B cell (primary cell): Measurements from ENCODE around the gene TBC1D22A. TPM values are rescaled to one million over a fixed set of nuclear protein-coding genes. Genes with fewer than 3 reads are reported as not detected.

Source experiments
- ATAC-seq: fragments of 200-7000 bp; cut with Tn5 transposase; one replicate; pipeline ENCODE4 v1.10.0; 2021; ENCODE audit warnings: low read depth, mild to moderate bottlenecking, moderate number of reproducible peaks, moderate library complexity
- CTCF ChIA-PET: fragments of 350-600 bp; sonication (Branson Sonifier 250); formaldehyde crosslinking; loops from one replicate; lab custom pipeline; 2021; ENCODE audit warnings: antibody characterized with exemption, inconsistent platforms; lab: Charles Lee
- POLR2A ChIA-PET: fragments of 350-600 bp; sonication (Branson Sonifier 250); formaldehyde crosslinking; loops from one replicate; lab custom pipeline; 2021; ENCODE audit warnings: antibody characterized with exemption; lab: Charles Lee
- DNase-seq: peaks from one replicate; pipeline ENCODE4 v3.0.0; 2013
- H2AFZ ChIP-seq: 2 replicates; pipeline ENCODE4 v1.6.1; 2012; ENCODE audit warnings: mild to moderate bottlenecking, low read depth, low read length; ENCODE audit not compliant: insufficient read depth, poor library complexity, severe bottlenecking
- H3K27ac ChIP-seq, 2 donors: 1 replicate in 1 of 2; 2 replicates in 1 of 2; pipeline ENCODE4 v1.5.1; 2012 to 2013; ENCODE audit warnings: low read length in 2 of 2, mild to moderate bottlenecking in 2 of 2, moderate library complexity in 1 of 2
- H3K27me3 ChIP-seq, 4 experiments: fragments of 200-600 bp in 1 of 4; sonication (generic) in 1 of 4; replicated peaks in 1 of 4; 1 replicate in 2 of 4; 2 replicates in 2 of 4; pipeline versions ENCODE4 v1.6.1 to v1.7.0; 2013 to 2016; ENCODE audit warnings: low read length in 3 of 4, mild to moderate bottlenecking in 2 of 4, mixed read lengths in 1 of 4, moderate library complexity in 1 of 4; ENCODE audit not compliant: insufficient read depth in 4 of 4, control insufficient read depth in 3 of 4; ENCODE audit errors: control extremely low read depth in 1 of 4
- H3K36me3 ChIP-seq, 2 experiments: replicated peaks in 1 of 2; 1 replicate in 1 of 2; 2 replicates in 1 of 2; pipeline versions ENCODE4 v1.6.1 to v1.7.1; 2013; ENCODE audit warnings: low read length in 1 of 2; ENCODE audit not compliant: insufficient read depth in 2 of 2, control insufficient read depth in 1 of 2; ENCODE audit errors: control extremely low read depth in 1 of 2, extremely low read depth in 1 of 2
- H3K4me1 ChIP-seq, 2 donors: fragments of 200-600 bp in 1 of 2; sonication (generic) in 1 of 2; 1 replicate in 1 of 2; 2 replicates in 1 of 2; pipeline versions ENCODE4 v1.5.1 to v1.6.1; 2013 to 2017; ENCODE audit warnings: low read length in 2 of 2; ENCODE audit not compliant: control insufficient read depth in 2 of 2, insufficient read depth in 2 of 2
- H3K4me2 ChIP-seq: replicated peaks from 2 replicates; pipeline ENCODE3; 2012; ENCODE audit warnings: mild to moderate bottlenecking, low read depth, low read length; ENCODE audit not compliant: poor library complexity, severe bottlenecking
- H3K4me3 ChIP-seq, 5 experiments: fragments of 200-600 bp in 1 of 5; sonication (generic) in 1 of 5; 1 replicate in 3 of 5; 2 replicates in 2 of 5; pipeline versions ENCODE4 v1.5.1 to v1.7.0; 2011 to 2016; ENCODE audit warnings: low read length in 4 of 5, mild to moderate bottlenecking in 4 of 5, low read depth in 2 of 5, control low read depth in 1 of 5, moderate library complexity in 1 of 5; ENCODE audit not compliant: insufficient read depth in 1 of 5; ENCODE audit errors: control extremely low read depth in 1 of 5, extremely low read depth in 1 of 5
- H3K79me2 ChIP-seq: fragments of 200-600 bp; sonication (generic); one replicate; pipeline ENCODE4 v1.6.0; 2016; ENCODE audit warnings: low read length; ENCODE audit not compliant: control insufficient read depth, insufficient read depth
- H3K9ac ChIP-seq: fragments of 200-600 bp; sonication (generic); 2 replicates; pipeline ENCODE4 v1.6.1; 2017; ENCODE audit warnings: mild to moderate bottlenecking, low read length, moderate library complexity
- H3K9me3 ChIP-seq, 3 donors: one replicate each; pipeline versions ENCODE4 v1.6.1 to v1.7.1; 2013; ENCODE audit warnings: low read length in 2 of 3; ENCODE audit not compliant: control insufficient read depth in 2 of 3, insufficient read depth in 1 of 3; ENCODE audit errors: control extremely low read depth in 1 of 3
- H4K20me1 ChIP-seq: 2 replicates; pipeline ENCODE4 v1.6.0; 2012; ENCODE audit warnings: mild to moderate bottlenecking, low read length; ENCODE audit not compliant: insufficient read depth, control insufficient read depth, poor library complexity, severe bottlenecking
- H3K27ac Mint-ChIP-seq: one replicate; pipeline ENCODE4 v1.8.0; 2021; ENCODE audit warnings: mixed read lengths
- H3K27me3 Mint-ChIP-seq: one replicate; pipeline ENCODE4 v1.8.0; 2021; ENCODE audit warnings: mixed read lengths
- H3K4me1 Mint-ChIP-seq: one replicate; pipeline ENCODE4 v1.8.0; 2021; ENCODE audit warnings: mixed read lengths
- H3K4me3 Mint-ChIP-seq: one replicate; pipeline ENCODE4 v1.8.0; 2021; ENCODE audit warnings: mixed read lengths
- H3K9me3 Mint-ChIP-seq: one replicate; pipeline ENCODE4 v1.8.0; 2022; ENCODE audit warnings: mixed read lengths; ENCODE audit not compliant: insufficient read depth
- EZH2 ChIP-seq: IDR thresholded peaks from 2 replicates; pipeline ENCODE4 v1.6.1; 2012; ENCODE audit warnings: borderline replicate concordance, low read depth, mild to moderate bottlenecking, moderate library complexity, low read length; ENCODE audit not compliant: insufficient read depth, poor library complexity, severe bottlenecking
- WGBS: methylation state at CpG from one replicate; pipeline ENCODE4 v1.1.5; 2013; ENCODE audit warnings: missing lambda C conversion rate; ENCODE audit not compliant: insufficient coverage; 5-methylcytosine and 5-hydroxymethylcytosine counted together
- intact Hi-C: fragments of 100-400 bp; cut with micrococcal nuclease; formaldehyde crosslinking; loops from one replicate; pipeline ENCODE4 v1.10.0; 2022
- polyA plus RNA-seq: library from polyadenylated mRNA; depleted of rRNA; stranded (reverse); fragments of >200 nt; gene quantifications from 2 replicates; pipeline ENCODE4 v1.2.3, GENCODE V29; 2012
- total RNA-seq, 2 donors: library from RNA; stranded (reverse); fragments of 120-200 nt in 1 of 2; gene quantifications; 1 replicate in 1 of 2; 2 replicates in 1 of 2; pipeline versions ENCODE4 v1.2.3 to v1.2.4, GENCODE V29; 2013 to 2022
- TF ChIP-seq, protein P1 (sequence below): fragments of 200-600 bp; IDR thresholded peaks from one replicate; pipeline ENCODE4 v1.8.0; 2022; ENCODE audit warnings: antibody characterized with exemption, mild to moderate bottlenecking

TBC1D22A gene
- total and polyA plus RNA-seq, 2 donors (not counting 1 experiment from before 2014, with no cell fraction given): 73.8 to 128 TPM

DNA sequence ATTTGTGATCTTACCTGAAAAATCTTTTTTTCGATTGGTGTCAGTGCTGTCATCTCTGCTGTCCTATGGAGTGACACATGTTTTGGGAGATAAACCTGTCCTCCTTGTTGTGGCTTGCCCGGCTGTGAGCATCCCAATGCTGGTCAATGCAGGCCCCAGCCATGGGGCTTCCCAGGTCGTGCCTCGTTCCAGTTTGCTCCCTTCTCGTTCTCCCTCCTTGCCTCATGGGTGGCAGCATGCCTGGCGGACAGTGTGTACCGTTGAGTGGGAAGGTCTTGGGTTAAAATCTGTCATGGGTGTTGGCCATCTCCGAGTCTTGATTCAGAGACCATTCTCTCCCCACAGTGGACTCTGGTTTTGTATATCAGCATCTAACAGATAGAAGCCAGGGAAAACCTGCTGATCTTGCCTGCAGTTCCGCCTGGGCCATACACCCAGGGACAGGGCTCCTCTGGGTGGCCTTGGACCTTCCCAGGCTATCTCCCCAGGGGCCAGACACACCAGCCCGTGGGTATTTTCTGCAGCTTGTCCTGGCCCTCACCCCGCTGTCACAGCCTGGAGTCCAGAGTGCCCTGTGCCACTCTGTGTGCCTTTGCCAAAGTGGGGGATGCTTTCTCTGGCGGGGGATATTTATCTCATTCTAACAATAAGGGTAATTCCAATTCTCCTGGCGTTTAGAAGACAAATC, 208.1 kb downstream of the TBC1D22A start:
- DNase-seq: no peak
- H3K79me2 ChIP-seq: peaks cover 84% of the 10 kb centered on the region
- Mint-ChIP-seq H3K27me3 (no peaks in the 10 kb centered on the region), H3K9me3 (no peaks in the 10 kb centered on the region), H3K27ac (peak overlapping the region; percentile 67), H3K4me3 (peak overlapping the region; percentile 5), H3K4me1 (peaks cover 44% of the 10 kb centered on the region)
- H3K9ac ChIP-seq: no peak overlapping the region
- H3K36me3 ChIP-seq: peaks cover 2 to 47% of the 10 kb centered on the region in 2 experiments
- WGBS: 95% methylated on average over 10 of the region's 13 CpGs
- no peaks in the 10 kb centered on the region for H3K27me3 ChIP-seq
- TF ChIP-seq, protein P1, sequence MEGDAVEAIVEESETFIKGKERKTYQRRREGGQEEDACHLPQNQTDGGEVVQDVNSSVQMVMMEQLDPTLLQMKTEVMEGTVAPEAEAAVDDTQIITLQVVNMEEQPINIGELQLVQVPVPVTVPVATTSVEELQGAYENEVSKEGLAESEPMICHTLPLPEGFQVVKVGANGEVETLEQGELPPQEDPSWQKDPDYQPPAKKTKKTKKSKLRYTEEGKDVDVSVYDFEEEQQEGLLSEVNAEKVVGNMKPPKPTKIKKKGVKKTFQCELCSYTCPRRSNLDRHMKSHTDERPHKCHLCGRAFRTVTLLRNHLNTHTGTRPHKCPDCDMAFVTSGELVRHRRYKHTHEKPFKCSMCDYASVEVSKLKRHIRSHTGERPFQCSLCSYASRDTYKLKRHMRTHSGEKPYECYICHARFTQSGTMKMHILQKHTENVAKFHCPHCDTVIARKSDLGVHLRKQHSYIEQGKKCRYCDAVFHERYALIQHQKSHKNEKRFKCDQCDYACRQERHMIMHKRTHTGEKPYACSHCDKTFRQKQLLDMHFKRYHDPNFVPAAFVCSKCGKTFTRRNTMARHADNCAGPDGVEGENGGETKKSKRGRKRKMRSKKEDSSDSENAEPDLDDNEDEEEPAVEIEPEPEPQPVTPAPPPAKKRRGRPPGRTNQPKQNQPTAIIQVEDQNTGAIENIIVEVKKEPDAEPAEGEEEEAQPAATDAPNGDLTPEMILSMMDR: no peak
- no peak for TF ChIP-seq EZH2
- peak overlapping the region; percentile 34 for H3K4me2 ChIP-seq
- H3K27ac ChIP-seq: peak overlapping the region in 1 of 2 donors; percentile 53
- no peak overlapping the region for H3K4me3 ChIP-seq
- H3K4me1 ChIP-seq: peaks cover 29 to 37% of the 10 kb centered on the region in 2 donors
- intact Hi-C loops: no loop called here
- H2AFZ ChIP-seq: no peak overlapping the region
- H3K9me3 ChIP-seq: no peaks in the 10 kb centered on the region
- CTCF ChIA-PET: no interaction called here
- H4K20me1 ChIP-seq: peaks cover 95% of the 10 kb centered on the region
- POLR2A ChIA-PET: no interaction called here
- ATAC-seq: no peak

DNA sequence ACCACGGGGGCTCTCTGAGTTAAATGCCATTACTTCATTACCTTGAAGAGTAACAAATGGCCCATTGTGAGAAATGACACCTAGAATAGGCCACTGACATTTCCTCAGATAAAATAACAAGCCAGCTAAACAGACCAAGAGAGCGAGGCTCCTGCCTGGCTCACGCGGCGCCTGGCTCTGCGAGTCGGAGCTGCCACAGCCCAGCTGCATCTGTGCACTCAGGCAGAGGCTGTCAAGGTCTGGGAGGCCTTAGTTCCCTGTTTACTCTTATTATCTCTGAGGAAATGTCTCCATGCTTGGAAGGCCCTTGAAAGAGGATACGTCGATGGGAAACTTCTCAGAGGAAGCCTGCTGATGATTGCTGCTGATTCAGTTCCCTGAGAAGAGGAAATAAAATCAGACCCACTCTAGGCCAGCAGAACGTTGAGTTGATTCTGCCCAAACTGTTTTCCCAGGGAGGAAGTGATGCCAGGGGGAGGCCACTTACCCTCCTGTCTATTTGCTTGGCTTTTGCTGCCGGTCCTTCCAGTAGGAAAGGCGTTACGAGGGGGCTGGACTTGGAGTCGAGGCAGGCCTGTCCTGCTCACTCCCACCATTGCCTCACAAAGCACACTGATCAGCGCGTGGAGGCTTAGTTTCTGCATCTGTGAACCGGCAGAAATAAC, 208.8 kb downstream of the TBC1D22A start:
- ChIA-PET POLR2A (no interaction called here), CTCF (no interaction called here)
- H3K4me3 Mint-ChIP-seq: peak overlapping the region; percentile 32
- Histone ChIP-seq H3K27ac (peak overlapping the region; percentile 4 to 53), H3K27me3 (no peaks in the 10 kb centered on the region), H3K4me1 (peaks cover 29 to 37% of the 10 kb centered on the region in 2 donors), H4K20me1 (peaks cover 95% of the 10 kb centered on the region), H3K9me3 (no peaks in the 10 kb centered on the region), H3K4me3 (no peak overlapping the region), H3K79me2 (peaks cover 82% of the 10 kb centered on the region), H3K9ac (no peak overlapping the region), H2AFZ (no peak overlapping the region), H3K4me2 (peak overlapping the region; percentile 34), H3K36me3 (peaks cover 2 to 49% of the 10 kb centered on the region in 2 experiments)
- WGBS: 66% methylated on average over 13 of the region's 17 CpGs
- intact Hi-C loops: no loop called here
- DNase-seq (peak; percentile 42), ATAC-seq (peak; percentile 31)
- no peaks in the 10 kb centered on the region for H3K9me3 Mint-ChIP-seq
- TF ChIP-seq, protein P1: no peak
- TF ChIP-seq EZH2: no peak
- H3K4me1 Mint-ChIP-seq: peaks cover 41% of the 10 kb centered on the region
- H3K27me3 Mint-ChIP-seq: no peaks in the 10 kb centered on the region
- peak overlapping the region; percentile 67 for H3K27ac Mint-ChIP-seq
